ENCODE results near the gene DLGAP4. TPM values are rescaled to one million over a fixed set of nuclear protein-coding genes. Genes with fewer than 3 reads are reported as not detected.

Gene DLGAP4
- total RNA-seq, 1 experiment from 2014 or later, result 40.3 TPM

DNA sequence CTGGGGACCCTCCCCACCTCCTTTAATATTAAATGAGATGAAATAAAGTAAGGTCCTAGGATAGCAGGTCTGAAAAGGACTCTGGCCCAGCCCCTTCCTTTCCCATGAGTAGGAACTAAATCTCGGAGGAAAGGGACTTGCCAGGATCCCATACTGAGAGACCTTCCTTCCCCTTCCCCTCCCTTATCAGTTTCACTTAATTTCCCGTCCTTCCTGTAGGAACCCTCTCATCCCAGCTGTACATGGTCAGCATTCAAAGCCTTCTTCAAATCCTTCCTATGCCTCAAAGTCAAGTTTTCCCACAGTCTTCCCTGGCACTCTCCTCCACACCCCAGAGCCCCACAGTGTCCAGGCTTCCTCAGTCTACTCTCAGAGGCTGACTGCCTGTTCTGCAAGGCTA is 163.8 kb downstream of the DLGAP4 start:
- Histone ChIP-seq H3K27ac (ENCODE audit: low read depth, low read length) (no peak overlapping the region), H3K36me3 (ENCODE audit: control insufficient read depth in 1 of 2, insufficient read depth in 2 of 2, low read length in 2 of 2) (no peaks in the 10 kb centered on the region), H3K9me3 (ENCODE audit: control insufficient read depth in 1 of 2, insufficient read depth in 1 of 2, low read depth in 1 of 2, low read length in 2 of 2) (no peaks in the 10 kb centered on the region), H3K9me2 (ENCODE audit: insufficient read depth) (no peaks in the 10 kb centered on the region), H3K4me3 (replicated peaks in 1 of 2; ENCODE audit: low read depth in 1 of 2, low read length in 2 of 2) (no peak overlapping the region), H3K4me1 (ENCODE audit: control insufficient read depth in 1 of 2, insufficient read depth in 2 of 2, low read length in 2 of 2) (peaks cover 59 to 85% of the 10 kb centered on the region in 2 experiments), H3K79me2 (ENCODE audit: insufficient read depth, low read length) (peaks cover 58% of the 10 kb centered on the region), H4K20me1 (ENCODE audit: insufficient read depth) (peaks cover 3% of the 10 kb centered on the region; the same call in 1 of the 2 replicates), H3K4me2 (ENCODE audit: low read length) (no peak overlapping the region), H2AFZ (ENCODE audit: low read depth, low read length, poor library complexity, severe bottlenecking) (no peak overlapping the region), H3K9ac (ENCODE audit: low read length) (no peak overlapping the region), H3K27me3 (ENCODE audit: insufficient read depth, low read length) (no peaks in the 10 kb centered on the region)
- no peak for TF ChIP-seq CBX3 (IDR thresholded peaks at IDR 0.05; ENCODE audit: low read depth)
- no peak for TF ChIP-seq POLR2AphosphoS5 (IDR thresholded peaks at IDR 0.05; ENCODE audit: low read depth, low read length)
- no peak for TF ChIP-seq SIN3A (IDR thresholded peaks at IDR 0.05; ENCODE audit: low read depth)
- TF ChIP-seq SP1 (IDR thresholded peaks at IDR 0.05; ENCODE audit: low read depth), result no peak
- POLR2A ChIA-PET, result no interaction called here
- BruUV-seq (replicated peaks), result no TSS peak
- intact Hi-C loops (cut with micrococcal nuclease), result loop anchor here (10.0 kb wide), 1 partner anchor 135 kb away; the partner anchor contains the start of gene RAB5IF
- DNase-seq (ENCODE audit: low read depth, low spot score) (no peak), ATAC-seq (no peak)
- CTCF ChIA-PET, result no interaction called here
- RAD21 ChIA-PET (ENCODE audit: low non-redundant PET in 1 of 2, low total read pairs in 2 of 2, uncharacterized antibody in 2 of 2, unreplicated experiment in 2 of 2), result no interaction called here

DNA sequence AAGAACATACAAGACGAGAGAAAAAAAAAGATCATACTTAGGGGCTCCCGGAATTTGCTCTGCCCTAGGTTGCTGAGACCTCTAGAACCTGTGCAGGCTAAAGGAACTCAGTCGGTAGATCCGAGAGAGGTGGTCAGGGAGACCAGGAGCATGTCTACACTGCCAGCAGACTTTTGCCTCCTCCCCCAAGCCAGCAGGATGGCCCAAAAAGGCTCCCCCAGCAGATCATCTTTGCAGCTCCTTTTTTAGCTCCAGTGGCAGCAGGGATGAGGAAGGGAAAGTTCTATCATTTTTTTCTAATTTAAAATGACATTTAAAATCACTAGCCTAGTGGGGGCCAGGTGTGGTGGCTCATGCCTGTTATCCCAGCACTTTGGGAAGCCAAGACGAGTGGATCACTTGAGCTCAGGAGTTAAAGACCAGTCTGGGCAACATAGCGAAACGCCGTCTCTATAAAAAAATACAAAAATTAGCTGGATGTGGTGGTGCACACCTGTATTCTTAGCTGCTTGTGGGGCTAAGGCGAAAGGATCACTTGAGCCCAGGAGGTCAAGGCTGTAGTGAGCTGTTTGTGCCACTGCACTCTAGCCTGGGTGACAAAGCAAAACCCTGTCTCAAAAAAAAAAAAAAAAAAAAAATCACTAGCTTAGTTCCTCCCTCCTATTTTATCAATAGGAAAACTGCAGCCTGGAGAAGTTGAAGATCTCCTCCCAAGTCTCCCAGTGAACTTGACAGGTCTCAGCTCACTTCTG is 165.9 kb downstream of the DLGAP4 start:
- peaks cover 40 to 72% of the 10 kb centered on the region in 2 experiments for H3K4me1 ChIP-seq (ENCODE audit: control insufficient read depth in 1 of 2, insufficient read depth in 2 of 2, low read length in 2 of 2)
- H3K9me2 ChIP-seq (ENCODE audit: insufficient read depth), result no peaks in the 10 kb centered on the region
- RAD21 ChIA-PET (ENCODE audit: low non-redundant PET in 1 of 2, low total read pairs in 2 of 2, uncharacterized antibody in 2 of 2, unreplicated experiment in 2 of 2), result interaction anchor here in 1 of 2 experiments (0.7 kb wide), 1 partner anchor 144 kb away, joined by 5 read pairs; no protein-coding TSS in a partner anchor
- no peak for DNase-seq (ENCODE audit: low read depth, low spot score)
- peaks cover 54% of the 10 kb centered on the region for H3K79me2 ChIP-seq (ENCODE audit: insufficient read depth, low read length)
- H3K4me3 ChIP-seq (replicated peaks in 1 of 2; ENCODE audit: low read depth in 1 of 2, low read length in 2 of 2), result peak overlapping the region in 1 of 2 experiments; percentile 46; a peak in 2 of 4 replicates
- intact Hi-C loops (cut with micrococcal nuclease), result loop anchor here (10.0 kb wide), 1 partner anchor 133 kb away; the partner anchor contains the start of gene RAB5IF
- no TSS peak for BruUV-seq (replicated peaks)
- POLR2A ChIA-PET, result interaction anchor here (1.7 kb wide), 1 partner anchor 8 kb away, joined by 5 read pairs; no protein-coding TSS in a partner anchor
- CTCF ChIA-PET, result interaction anchor here (0.7 kb wide), 1 partner anchor 1143 kb away, joined by 3 read pairs; no protein-coding TSS in a partner anchor
- H2AFZ ChIP-seq (ENCODE audit: low read depth, low read length, poor library complexity, severe bottlenecking), result no peak overlapping the region
- no peaks in the 10 kb centered on the region for H3K9me3 ChIP-seq (ENCODE audit: control insufficient read depth in 1 of 2, insufficient read depth in 1 of 2, low read depth in 1 of 2, low read length in 2 of 2)
- H3K4me2 ChIP-seq (ENCODE audit: low read length), result peak overlapping the region; percentile 83
- H4K20me1 ChIP-seq (ENCODE audit: insufficient read depth), result peaks cover 3% of the 10 kb centered on the region; the same call in 1 of the 2 replicates
- TF ChIP-seq EZH2 (IDR thresholded peaks at IDR 0.05), result no peak
- no peak for TF ChIP-seq SIN3A (IDR thresholded peaks at IDR 0.05; ENCODE audit: low read depth)
- TF ChIP-seq TCF7L2 (IDR thresholded peaks at IDR 0.05; ENCODE audit: borderline replicate concordance, extremely low read depth, insufficient read depth, insufficient read length), result no peak
- TF ChIP-seq, protein P1, sequence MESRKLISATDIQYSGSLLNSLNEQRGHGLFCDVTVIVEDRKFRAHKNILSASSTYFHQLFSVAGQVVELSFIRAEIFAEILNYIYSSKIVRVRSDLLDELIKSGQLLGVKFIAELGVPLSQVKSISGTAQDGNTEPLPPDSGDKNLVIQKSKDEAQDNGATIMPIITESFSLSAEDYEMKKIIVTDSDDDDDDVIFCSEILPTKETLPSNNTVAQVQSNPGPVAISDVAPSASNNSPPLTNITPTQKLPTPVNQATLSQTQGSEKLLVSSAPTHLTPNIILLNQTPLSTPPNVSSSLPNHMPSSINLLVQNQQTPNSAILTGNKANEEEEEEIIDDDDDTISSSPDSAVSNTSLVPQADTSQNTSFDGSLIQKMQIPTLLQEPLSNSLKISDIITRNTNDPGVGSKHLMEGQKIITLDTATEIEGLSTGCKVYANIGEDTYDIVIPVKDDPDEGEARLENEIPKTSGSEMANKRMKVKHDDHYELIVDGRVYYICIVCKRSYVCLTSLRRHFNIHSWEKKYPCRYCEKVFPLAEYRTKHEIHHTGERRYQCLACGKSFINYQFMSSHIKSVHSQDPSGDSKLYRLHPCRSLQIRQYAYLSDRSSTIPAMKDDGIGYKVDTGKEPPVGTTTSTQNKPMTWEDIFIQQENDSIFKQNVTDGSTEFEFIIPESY (IDR thresholded peaks at IDR 0.05; ENCODE audit: extremely low read depth, insufficient replicate concordance, low read length), result no peak
- TF ChIP-seq SP1 (IDR thresholded peaks at IDR 0.05; ENCODE audit: low read depth), result no peak
- no peak for TF ChIP-seq ZNF274 (IDR thresholded peaks at IDR 0.05; ENCODE audit: low read depth, low read length)
- TF ChIP-seq POLR2A (IDR thresholded peaks at IDR 0.05; ENCODE audit: borderline replicate concordance, extremely low read depth, insufficient read depth, insufficient read length), result no peak
- TF ChIP-seq, protein P2, sequence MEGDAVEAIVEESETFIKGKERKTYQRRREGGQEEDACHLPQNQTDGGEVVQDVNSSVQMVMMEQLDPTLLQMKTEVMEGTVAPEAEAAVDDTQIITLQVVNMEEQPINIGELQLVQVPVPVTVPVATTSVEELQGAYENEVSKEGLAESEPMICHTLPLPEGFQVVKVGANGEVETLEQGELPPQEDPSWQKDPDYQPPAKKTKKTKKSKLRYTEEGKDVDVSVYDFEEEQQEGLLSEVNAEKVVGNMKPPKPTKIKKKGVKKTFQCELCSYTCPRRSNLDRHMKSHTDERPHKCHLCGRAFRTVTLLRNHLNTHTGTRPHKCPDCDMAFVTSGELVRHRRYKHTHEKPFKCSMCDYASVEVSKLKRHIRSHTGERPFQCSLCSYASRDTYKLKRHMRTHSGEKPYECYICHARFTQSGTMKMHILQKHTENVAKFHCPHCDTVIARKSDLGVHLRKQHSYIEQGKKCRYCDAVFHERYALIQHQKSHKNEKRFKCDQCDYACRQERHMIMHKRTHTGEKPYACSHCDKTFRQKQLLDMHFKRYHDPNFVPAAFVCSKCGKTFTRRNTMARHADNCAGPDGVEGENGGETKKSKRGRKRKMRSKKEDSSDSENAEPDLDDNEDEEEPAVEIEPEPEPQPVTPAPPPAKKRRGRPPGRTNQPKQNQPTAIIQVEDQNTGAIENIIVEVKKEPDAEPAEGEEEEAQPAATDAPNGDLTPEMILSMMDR (IDR thresholded peaks at IDR 0.05 in 2 of 3, conservative IDR thresholded peaks at IDR 0.05 in 1 of 3; ENCODE audit: borderline replicate concordance in 1 of 3, insufficient read depth in 1 of 3, low read depth in 2 of 3, low read length in 2 of 3), result no peak
- H3K27ac ChIP-seq (ENCODE audit: low read depth, low read length), result peak overlapping the region; percentile 48; the same call in 1 of the 2 replicates
- H3K27me3 ChIP-seq (ENCODE audit: insufficient read depth, low read length), result no peaks in the 10 kb centered on the region
- no peaks in the 10 kb centered on the region for H3K36me3 ChIP-seq (ENCODE audit: control insufficient read depth in 1 of 2, insufficient read depth in 2 of 2, low read length in 2 of 2)
- ATAC-seq, result no peak
- H3K9ac ChIP-seq (ENCODE audit: low read length), result peak overlapping the region; percentile 50
